Neuron (in vitro differentiated cells): ENCODE results near the gene MYO1H.
A peak's percentile ranks its signal among the peaks of the same experiment; 100 is the strongest.
"Not testable (repeated sequence)": the region's sequence is repeated elsewhere in the genome, so short reads cannot be mapped to it uniquely, and the experiment has no call there.

Experiments used
- H2AFZ ChIP-seq: one replicate; pipeline ENCODE4 v1.6.1; 2013; ENCODE audit warnings: low read depth, mild to moderate bottlenecking, inconsistent platforms, low read length, moderate library complexity
- H3K27me3 ChIP-seq: one replicate; pipeline ENCODE4 v1.6.1; 2013; ENCODE audit warnings: low read length; ENCODE audit not compliant: insufficient read depth
- H3K36me3 ChIP-seq: one replicate; pipeline ENCODE4 v1.6.1; 2013; ENCODE audit warnings: low read length; ENCODE audit not compliant: insufficient read depth
- H3K4me1 ChIP-seq: one replicate; pipeline ENCODE4 v1.6.1; 2013; ENCODE audit warnings: low read length; ENCODE audit not compliant: insufficient read depth
- H3K4me3 ChIP-seq: 2 replicates; pipeline ENCODE4 v1.5.1; 2013; ENCODE audit warnings: mild to moderate bottlenecking, low read length, moderate library complexity
- H3K9me3 ChIP-seq: one replicate; pipeline ENCODE4 v1.6.1; 2013; ENCODE audit warnings: low read length

Gene MYO1H

GRCh38 chr12:109347589-109347988 lies at the start of gene MYO1H:
Gene MYO1H, plus strand, starts transcription at chr12:109347900. Its CDS starts 61 bp downstream, at chr12:109347961.
- no peak within 1 kb of the TSS for H2AFZ ChIP-seq
- H3K4me1 ChIP-seq: peaks cover 2% of the 10 kb centered on the region

GRCh38 chr12:109299849-109300248 lies 47.9 kb upstream of the MYO1H start:
- Histone ChIP-seq H3K27me3 (peaks cover 12% of the 10 kb centered on the region), H2AFZ (no peak overlapping the region), H3K4me3 (no peak overlapping the region), H3K4me1 (peaks cover 3% of the 10 kb centered on the region), H3K36me3 (no peaks in the 10 kb centered on the region), H3K9me3 (no peaks in the 10 kb centered on the region)

More at GRCh38 chr12:109347589-109347988, at the start of gene MYO1H:
- no peak within 1 kb of the TSS for H3K4me3 ChIP-seq
- no peaks in the 10 kb centered on the region for H3K36me3 ChIP-seq
- peaks cover 16% of the 10 kb centered on the region for H3K27me3 ChIP-seq
- H3K9me3 ChIP-seq: no peaks in the 10 kb centered on the region

- Histone ChIP-seq H3K4me1 (peaks cover 3% of the 10 kb centered on the region), H2AFZ (no peak overlapping the region), H3K36me3 (no peaks in the 10 kb centered on the region), H3K9me3 (no peaks in the 10 kb centered on the region), H3K4me3 (no peak overlapping the region), H3K27me3 (peaks cover 27% of the 10 kb centered on the region)
These were observed 46.0 kb upstream of the MYO1H start for GRCh38 chr12:109301643-109302168.

- Histone ChIP-seq H3K9me3 (no peaks in the 10 kb centered on the region), H3K27me3 (peaks cover 33% of the 10 kb centered on the region), H3K36me3 (no peaks in the 10 kb centered on the region), H2AFZ (no peak overlapping the region), H3K4me3 (no peak overlapping the region), H3K4me1 (peaks cover 3% of the 10 kb centered on the region)
These were observed 45.3 kb upstream of the MYO1H start for GRCh38 chr12:109302358-109302757.

- Histone ChIP-seq H3K9me3 (no peaks in the 10 kb centered on the region), H3K4me1 (peaks cover 3% of the 10 kb centered on the region), H2AFZ (no peak overlapping the region), H3K27me3 (peaks cover 37% of the 10 kb centered on the region), H3K36me3 (no peaks in the 10 kb centered on the region), H3K4me3 (no peak overlapping the region)
These were observed 44.9 kb upstream of the MYO1H start for GRCh38 chr12:109302770-109303169.

GRCh38 chr12:109304485-109304884 lies 43.2 kb upstream of the MYO1H start:
- Histone ChIP-seq H3K9me3 (no peaks in the 10 kb centered on the region), H3K4me3 (no peak overlapping the region), H3K36me3 (no peaks in the 10 kb centered on the region), H3K27me3 (peaks cover 49% of the 10 kb centered on the region), H3K4me1 (peaks cover 8% of the 10 kb centered on the region), H2AFZ (no peak overlapping the region)

GRCh38 chr12:109305547-109305946 lies 42.2 kb upstream of the MYO1H start:
- no peak overlapping the region for H2AFZ ChIP-seq
- H3K27me3 ChIP-seq: peaks cover 56% of the 10 kb centered on the region
- no peaks in the 10 kb centered on the region for H3K9me3 ChIP-seq
- no peaks in the 10 kb centered on the region for H3K36me3 ChIP-seq
- H3K4me1 ChIP-seq: peaks cover 11% of the 10 kb centered on the region
- H3K4me3 ChIP-seq: no peak overlapping the region

GRCh38 chr12:109307051-109307450 lies 40.6 kb upstream of the MYO1H start:
- peaks cover 70% of the 10 kb centered on the region for H3K27me3 ChIP-seq
- H3K9me3 ChIP-seq: no peaks in the 10 kb centered on the region
- no peak overlapping the region for H3K4me3 ChIP-seq
- peaks cover 11% of the 10 kb centered on the region for H3K4me1 ChIP-seq
- no peak overlapping the region for H2AFZ ChIP-seq
- H3K36me3 ChIP-seq: no peaks in the 10 kb centered on the region

GRCh38 chr12:109308534-109309380 lies 38.9 kb upstream of the MYO1H start, which contains the start of gene FOXN4:
Gene FOXN4, minus strand, starts transcription at chr12:109309284. Its CDS starts 963 bp downstream, at chr12:109308321.
- Histone ChIP-seq H3K4me1 (peaks cover 11% of the 10 kb centered on the region), H2AFZ (peak within 1 kb of the TSS; percentile 20), H3K9me3 (no peaks in the 10 kb centered on the region), H3K27me3 (peaks cover 71% of the 10 kb centered on the region), H3K36me3 (no peaks in the 10 kb centered on the region), H3K4me3 (peak within 1 kb of the TSS; percentile 38)

GRCh38 chr12:109309381-109310246 lies 38.1 kb upstream of the MYO1H start:
- Histone ChIP-seq H3K9me3 (no peaks in the 10 kb centered on the region), H3K4me1 (peaks cover 8% of the 10 kb centered on the region), H3K36me3 (no peaks in the 10 kb centered on the region), H2AFZ (peak overlapping the region; percentile 20), H3K27me3 (peaks cover 72% of the 10 kb centered on the region), H3K4me3 (peak overlapping the region; percentile 38)

GRCh38 chr12:109310247-109311125 lies 37.2 kb upstream of the MYO1H start:
- peak overlapping the region; percentile 22 for H3K4me3 ChIP-seq
- no peaks in the 10 kb centered on the region for H3K9me3 ChIP-seq
- peaks cover 72% of the 10 kb centered on the region for H3K27me3 ChIP-seq

GRCh38 chr12:109321294-109321693 lies 26.4 kb upstream of the MYO1H start:
- H3K27me3 ChIP-seq: peaks cover 13% of the 10 kb centered on the region
- not testable (repeated sequence) for H3K4me3 ChIP-seq, H3K36me3 ChIP-seq, H3K4me1 ChIP-seq, H2AFZ ChIP-seq, H3K9me3 ChIP-seq

More at GRCh38 chr12:109310247-109311125, 37.2 kb upstream of the MYO1H start:
- Histone ChIP-seq H2AFZ (no peak overlapping the region), H3K36me3 (no peaks in the 10 kb centered on the region), H3K4me1 (peaks cover 8% of the 10 kb centered on the region)
